Caco-2 (cell line): ENCODE data around the gene ZNF80. TPM values are rescaled to one million over a fixed set of nuclear protein-coding genes. Genes with fewer than 3 reads are reported as not detected.

ENCODE experiments used
- BruUV-seq: library from RNA; stranded (reverse); fragments of 400-500 nt; replicated peaks from 2 replicates; lab custom pipeline; 2021; lab: Mats Ljungman, UMichigan
- CTCF ChIA-PET: fragments of 300-600 bp; sonication (Branson Sonifier 250); formaldehyde crosslinking; loops from one replicate; lab custom pipeline; 2022; ENCODE audit warnings: antibody characterized with exemption; lab: Charles Lee
- POLR2A ChIA-PET: fragments of 300-600 bp; sonication (Branson Sonifier 250); formaldehyde crosslinking; loops from one replicate; lab custom pipeline; 2022; ENCODE audit warnings: antibody characterized with exemption; lab: Charles Lee
- DNase-seq, 2 experiments: peaks; one replicate each; pipeline versions ENCODE4 v3.0.0 to v3.0.0-alpha.2; 2020 to 2022
- H3K27me3 ChIP-seq: replicated peaks from 2 replicates; pipeline ENCODE4 v1.6.0; 2011; ENCODE audit warnings: low read length; ENCODE audit not compliant: control insufficient read depth, insufficient read depth
- H3K36me3 ChIP-seq: 2 replicates; pipeline ENCODE4 v1.5.1; 2011; ENCODE audit warnings: low read length; ENCODE audit not compliant: control insufficient read depth, insufficient read depth
- H3K4me1 ChIP-seq: fragments of 250-450 bp; sonication (Bioruptor Pico); 2 replicates; pipeline ENCODE4 v1.5.1; 2020; ENCODE audit warnings: mild to moderate bottlenecking
- H3K4me3 ChIP-seq: 2 replicates; pipeline ENCODE4 v1.5.1; 2011; ENCODE audit warnings: low read depth, mild to moderate bottlenecking, control low read depth, low read length
- H3K9me3 ChIP-seq: fragments of 250-450 bp; sonication (Bioruptor Pico); 2 replicates; pipeline ENCODE4 v1.5.1; 2020; ENCODE audit warnings: mild to moderate bottlenecking, moderate library complexity
- H3K27ac Mint-ChIP-seq: one replicate; pipeline ENCODE4 v1.8.0; 2022; ENCODE audit warnings: mixed read lengths; ENCODE audit not compliant: unreplicated experiment
- H3K27me3 Mint-ChIP-seq: one replicate; pipeline ENCODE4 v1.8.0; 2022; ENCODE audit warnings: mixed read lengths; ENCODE audit not compliant: insufficient read depth, unreplicated experiment
- H3K36me3 Mint-ChIP-seq: one replicate; pipeline ENCODE4 v1.8.0; 2022; ENCODE audit warnings: mild to moderate bottlenecking, mixed read lengths; ENCODE audit not compliant: insufficient read depth, unreplicated experiment
- H3K4me1 Mint-ChIP-seq: one replicate; pipeline ENCODE4 v1.8.0; 2022; ENCODE audit warnings: low read depth, mixed read lengths; ENCODE audit not compliant: unreplicated experiment
- H3K4me3 Mint-ChIP-seq: one replicate; pipeline ENCODE4 v1.8.0; 2022; ENCODE audit warnings: mild to moderate bottlenecking, moderate library complexity, mixed read lengths; ENCODE audit not compliant: unreplicated experiment
- H3K9me3 Mint-ChIP-seq: one replicate; pipeline ENCODE4 v1.8.0; 2022; ENCODE audit warnings: mixed read lengths; ENCODE audit not compliant: unreplicated experiment
- intact Hi-C: fragments of 100-400 bp; cut with micrococcal nuclease; formaldehyde crosslinking; loops from one replicate; pipeline ENCODE4 v1.10.0; 2022; ENCODE audit not compliant: unreplicated experiment
- total RNA-seq: library from RNA; stranded (reverse); gene quantifications from 2 replicates; pipeline ENCODE4 v1.2.3, GENCODE V29; 2022
- TF ChIP-seq, protein P1 (sequence below), 2 experiments: fragments of 200-600 bp in 1 of 2; IDR thresholded peaks; 1 replicate in 1 of 2; 2 replicates in 1 of 2; pipeline versions ENCODE4 v1.5.1 to v1.8.0; 2011 to 2022; ENCODE audit warnings: antibody characterized with exemption in 1 of 2, control low read depth in 1 of 2, inconsistent platforms in 1 of 2, low read depth in 1 of 2, low read length in 1 of 2, mild to moderate bottlenecking in 1 of 2, moderate library complexity in 1 of 2; ENCODE audit not compliant: insufficient read depth in 1 of 2, severe bottlenecking in 1 of 2, unreplicated experiment in 1 of 2

ZNF80 gene
- total RNA-seq, 1 experiment from 2014 or later = not detected

DNA sequence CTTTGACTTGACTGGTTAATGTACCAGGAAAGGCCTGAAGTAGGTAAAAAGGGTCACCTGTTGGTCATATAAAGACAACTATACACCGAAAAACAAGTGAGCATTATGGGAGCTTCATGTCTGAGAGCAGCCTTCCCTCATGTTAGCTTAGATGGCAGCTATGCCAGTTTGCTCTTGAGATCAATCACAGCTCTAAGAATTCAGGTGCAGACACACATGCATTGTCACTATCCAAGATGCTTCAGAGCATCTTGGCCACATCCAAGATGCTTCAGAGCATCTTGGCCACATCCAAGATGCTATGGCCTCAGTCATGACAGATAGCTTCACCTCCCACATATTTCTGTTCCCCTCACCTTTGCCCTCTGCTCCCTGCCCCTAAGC is 15.5 kb downstream of the ZNF80 start:
- intact Hi-C loops = no loop called here

DNA sequence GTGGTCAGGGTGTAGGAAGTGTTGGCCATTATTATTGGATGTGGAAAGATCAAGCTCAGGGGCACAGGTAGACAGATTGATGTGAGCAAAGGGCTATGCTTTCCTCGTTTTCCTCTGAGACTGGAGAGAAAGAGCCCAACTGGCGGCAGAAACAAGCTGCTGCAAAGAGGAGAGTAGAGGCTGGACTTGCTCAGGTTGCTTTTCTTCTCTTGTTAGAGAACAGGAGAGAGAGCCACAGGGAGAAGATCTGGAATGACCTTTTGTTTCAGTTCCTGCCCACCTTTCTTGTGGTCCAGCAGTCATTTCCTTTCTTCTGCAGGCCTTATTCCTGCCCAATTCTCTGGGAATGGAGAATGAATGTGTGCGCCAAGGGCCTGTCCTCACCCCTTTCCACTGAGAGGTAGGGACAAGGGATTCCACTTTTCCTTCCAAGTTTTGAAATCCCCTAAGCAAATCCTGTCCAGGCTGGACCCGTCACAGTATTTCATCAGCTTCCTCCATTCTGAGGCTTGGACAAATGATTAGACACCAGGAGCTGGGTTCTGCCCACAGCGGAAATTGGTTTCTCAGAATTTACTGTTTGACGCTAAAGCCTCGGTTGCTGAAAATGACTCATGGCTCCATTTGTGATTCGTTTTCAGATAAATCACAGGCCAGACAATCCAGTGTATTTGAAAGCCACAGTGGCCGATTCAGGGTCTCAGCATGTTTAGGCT is 16.1 kb downstream of the ZNF80 start:
- H3K4me1 ChIP-seq = no peaks in the 10 kb centered on the region
- H3K36me3 ChIP-seq = no peaks in the 10 kb centered on the region
- Mint-ChIP-seq H3K4me1 (no peaks in the 10 kb centered on the region), H3K27me3 (peaks cover 4% of the 10 kb centered on the region), H3K36me3 (no peaks in the 10 kb centered on the region), H3K27ac (no peak overlapping the region), H3K4me3 (no peak overlapping the region), H3K9me3 (peaks cover 23% of the 10 kb centered on the region)
- no TSS peak for BruUV-seq
- DNase-seq = no peak
- no peaks in the 10 kb centered on the region; the same call in 1 of the 2 replicates for H3K27me3 ChIP-seq
- CTCF ChIA-PET = no interaction called here
- intact Hi-C loops = no loop called here
- POLR2A ChIA-PET = no interaction called here
- no peak overlapping the region for H3K4me3 ChIP-seq
- TF ChIP-seq, protein P1, sequence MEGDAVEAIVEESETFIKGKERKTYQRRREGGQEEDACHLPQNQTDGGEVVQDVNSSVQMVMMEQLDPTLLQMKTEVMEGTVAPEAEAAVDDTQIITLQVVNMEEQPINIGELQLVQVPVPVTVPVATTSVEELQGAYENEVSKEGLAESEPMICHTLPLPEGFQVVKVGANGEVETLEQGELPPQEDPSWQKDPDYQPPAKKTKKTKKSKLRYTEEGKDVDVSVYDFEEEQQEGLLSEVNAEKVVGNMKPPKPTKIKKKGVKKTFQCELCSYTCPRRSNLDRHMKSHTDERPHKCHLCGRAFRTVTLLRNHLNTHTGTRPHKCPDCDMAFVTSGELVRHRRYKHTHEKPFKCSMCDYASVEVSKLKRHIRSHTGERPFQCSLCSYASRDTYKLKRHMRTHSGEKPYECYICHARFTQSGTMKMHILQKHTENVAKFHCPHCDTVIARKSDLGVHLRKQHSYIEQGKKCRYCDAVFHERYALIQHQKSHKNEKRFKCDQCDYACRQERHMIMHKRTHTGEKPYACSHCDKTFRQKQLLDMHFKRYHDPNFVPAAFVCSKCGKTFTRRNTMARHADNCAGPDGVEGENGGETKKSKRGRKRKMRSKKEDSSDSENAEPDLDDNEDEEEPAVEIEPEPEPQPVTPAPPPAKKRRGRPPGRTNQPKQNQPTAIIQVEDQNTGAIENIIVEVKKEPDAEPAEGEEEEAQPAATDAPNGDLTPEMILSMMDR (IDR thresholded peaks at IDR 0.05; ENCODE audit: insufficient read depth in 1 of 2, low read depth in 1 of 2, low read length in 1 of 2, severe bottlenecking in 1 of 2, unreplicated experiment in 1 of 2) = no peak
- H3K9me3 ChIP-seq = no peaks in the 10 kb centered on the region

More for the DNA sequence above, 15.5 kb downstream of the ZNF80 start:
- BruUV-seq = no TSS peak
- no peak overlapping the region for H3K4me3 Mint-ChIP-seq
- no peak overlapping the region for H3K27ac Mint-ChIP-seq
- TF ChIP-seq, protein P1 (IDR thresholded peaks at IDR 0.05; ENCODE audit: insufficient read depth in 1 of 2, low read depth in 1 of 2, low read length in 1 of 2, severe bottlenecking in 1 of 2, unreplicated experiment in 1 of 2) = no peak
- DNase-seq = no peak
- ChIA-PET CTCF (no interaction called here), POLR2A (no interaction called here)
- peaks cover 23% of the 10 kb centered on the region for H3K9me3 Mint-ChIP-seq
- H3K4me1 Mint-ChIP-seq = no peaks in the 10 kb centered on the region
- no peaks in the 10 kb centered on the region for H3K9me3 ChIP-seq
- H3K4me3 ChIP-seq = no peak overlapping the region
- no peaks in the 10 kb centered on the region for H3K4me1 ChIP-seq
- H3K27me3 ChIP-seq = no peaks in the 10 kb centered on the region; the same call in 1 of the 2 replicates
- no peaks in the 10 kb centered on the region for H3K36me3 ChIP-seq
- no peaks in the 10 kb centered on the region for H3K36me3 Mint-ChIP-seq
- peaks cover 4% of the 10 kb centered on the region for H3K27me3 Mint-ChIP-seq

DNA sequence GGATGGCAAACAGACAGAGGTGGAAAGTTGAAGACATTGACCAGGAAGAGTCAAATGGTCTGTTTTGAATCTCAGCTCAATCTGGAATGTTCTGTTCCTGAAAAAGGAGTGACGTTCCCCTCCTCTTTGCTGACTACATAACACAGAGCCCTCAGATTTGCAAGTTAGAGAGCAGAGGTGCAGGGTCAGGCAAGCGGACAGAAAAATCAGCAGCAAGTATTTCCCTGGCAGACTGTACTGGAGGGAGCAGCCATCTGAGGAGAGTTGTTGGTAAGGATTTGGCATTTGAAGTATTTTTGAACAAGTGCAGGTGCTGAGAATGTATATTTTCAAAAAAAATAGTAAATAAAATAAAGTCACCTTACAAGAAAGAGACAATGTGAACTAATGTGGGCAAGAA is 17.6 kb downstream of the ZNF80 start:
- Mint-ChIP-seq H3K4me1 (no peaks in the 10 kb centered on the region), H3K27ac (no peak overlapping the region), H3K27me3 (peaks cover 4% of the 10 kb centered on the region), H3K36me3 (no peaks in the 10 kb centered on the region), H3K9me3 (peaks cover 9% of the 10 kb centered on the region), H3K4me3 (no peak overlapping the region)
- Histone ChIP-seq H3K36me3 (no peaks in the 10 kb centered on the region), H3K4me1 (no peaks in the 10 kb centered on the region), H3K9me3 (no peaks in the 10 kb centered on the region), H3K27me3 (no peaks in the 10 kb centered on the region; the same call in 1 of the 2 replicates), H3K4me3 (no peak overlapping the region)
- ChIA-PET POLR2A (no interaction called here), CTCF (no interaction called here)
- intact Hi-C loops = no loop called here
- no TSS peak for BruUV-seq
- no peak for DNase-seq
- TF ChIP-seq, protein P1 (IDR thresholded peaks at IDR 0.05; ENCODE audit: insufficient read depth in 1 of 2, low read depth in 1 of 2, low read length in 1 of 2, severe bottlenecking in 1 of 2, unreplicated experiment in 1 of 2) = no peak
